HG03108 (cell line): ENCODE measurements around the gene PSMD5.

Experiments used
- ATAC-seq: cut with Tn5 transposase; IDR thresholded peaks from one replicate; pipeline ENCODE4 v1.9.1; 2021; ENCODE audit warnings: moderate library complexity; ENCODE audit not compliant: unreplicated experiment

The PSMD5 gene

DNA sequence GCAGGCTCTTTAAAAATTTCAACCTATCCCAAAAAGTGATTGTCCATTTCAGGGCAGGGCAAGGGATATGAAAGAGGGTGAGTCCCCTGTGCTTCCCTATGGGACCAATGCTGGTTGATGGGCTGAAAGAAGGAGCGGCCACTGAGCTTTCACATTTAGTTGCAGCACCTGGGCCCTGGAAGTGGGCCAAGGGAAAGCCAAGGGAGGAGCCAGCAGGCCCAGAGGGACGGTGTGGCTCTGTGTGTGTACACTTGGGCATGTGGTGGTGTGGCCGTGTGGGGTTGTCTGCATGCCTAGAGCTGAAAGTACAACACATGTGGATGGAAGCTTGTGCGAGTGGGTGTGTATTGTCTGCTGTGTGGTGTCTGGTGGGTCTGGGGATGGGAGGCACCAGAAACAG lies 14.0 kb upstream of the PSMD5 start:
- ATAC-seq: no peak

GRCh38 chr9:120855827-120856670 lies 13.3 kb upstream of the PSMD5 start:
- no peak for ATAC-seq

DNA sequence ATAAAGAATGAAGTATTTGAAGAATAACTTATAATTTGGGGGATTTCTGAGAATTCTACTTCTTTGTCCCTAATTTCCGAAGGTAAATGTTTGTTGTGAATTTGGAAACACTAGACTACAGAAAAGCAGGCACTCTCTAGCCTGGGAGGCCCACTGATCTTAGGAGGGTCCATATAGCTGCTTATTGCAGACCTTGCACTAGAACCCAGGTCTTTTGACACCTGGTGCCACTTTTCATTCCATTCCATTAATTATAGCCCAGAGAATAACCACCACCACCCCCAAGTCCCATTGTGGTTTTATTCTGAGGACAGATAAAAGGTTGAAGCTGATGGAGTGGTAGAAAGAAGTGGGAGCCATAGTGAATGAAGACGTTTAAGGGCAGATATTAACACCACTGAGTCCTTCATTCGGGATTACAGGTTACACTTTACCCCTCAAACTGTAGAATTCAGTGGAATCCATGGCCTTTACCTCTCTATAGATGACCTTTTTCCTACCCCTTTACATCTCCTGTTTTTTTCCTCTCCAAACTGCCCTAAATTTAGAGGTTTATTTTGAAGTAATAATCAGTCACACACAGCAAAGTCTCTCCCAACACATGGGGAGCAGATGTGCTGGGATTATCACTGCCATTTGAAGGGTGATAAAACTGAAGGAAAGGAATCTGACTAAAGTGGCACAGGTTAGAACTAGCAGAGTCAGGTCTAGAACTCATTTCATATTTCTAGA lies 12.0 kb upstream of the PSMD5 start:
- ATAC-seq: no peak

- no peak for ATAC-seq
These were observed 10.5 kb upstream of the PSMD5 start for GRCh38 chr9:120853198-120853597.

GRCh38 chr9:120852240-120853010 lies 9.7 kb upstream of the PSMD5 start:
- no peak for ATAC-seq

- no peak for ATAC-seq
These were observed 8.7 kb upstream of the PSMD5 start for GRCh38 chr9:120851449-120851848.

DNA sequence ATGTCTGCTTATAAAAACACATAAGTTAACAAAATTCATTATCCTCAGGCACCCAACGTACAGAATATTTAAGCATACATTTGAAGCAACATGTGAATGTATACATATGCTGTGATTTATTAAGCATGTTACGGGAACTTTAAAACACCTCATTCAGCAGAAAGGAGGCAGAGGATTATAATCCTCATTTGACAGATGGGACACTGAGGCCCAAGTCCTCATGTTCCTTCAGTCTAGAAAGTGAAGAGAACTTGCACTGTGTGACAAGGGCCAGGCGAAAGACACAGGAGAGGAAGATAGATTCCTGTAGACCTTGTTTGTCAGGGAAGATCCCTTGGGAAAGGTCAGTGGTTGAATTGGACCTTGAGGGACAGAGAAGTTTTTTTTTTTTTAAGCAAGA lies 7.6 kb upstream of the PSMD5 start:
- no peak for ATAC-seq

DNA sequence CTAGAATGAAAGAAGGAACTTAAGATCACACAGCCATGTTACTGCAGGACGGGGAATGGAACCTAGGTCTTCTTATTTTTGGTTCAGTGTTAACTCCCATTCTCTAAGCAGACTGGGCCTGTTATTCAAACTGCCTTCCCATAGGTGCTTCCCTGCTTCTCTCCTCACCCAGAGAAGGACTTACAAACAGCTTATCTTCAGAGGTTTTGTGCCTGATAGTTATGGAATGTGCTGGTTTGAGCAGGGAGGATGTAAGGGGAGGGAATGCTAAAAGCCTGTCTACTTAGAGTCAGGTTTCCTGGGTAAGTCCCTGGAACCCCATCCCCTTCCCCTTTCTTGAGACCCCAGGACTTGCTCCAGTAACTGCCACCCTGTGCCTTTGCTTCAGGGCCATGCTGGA lies 4.2 kb upstream of the PSMD5 start:
- no peak for ATAC-seq

DNA sequence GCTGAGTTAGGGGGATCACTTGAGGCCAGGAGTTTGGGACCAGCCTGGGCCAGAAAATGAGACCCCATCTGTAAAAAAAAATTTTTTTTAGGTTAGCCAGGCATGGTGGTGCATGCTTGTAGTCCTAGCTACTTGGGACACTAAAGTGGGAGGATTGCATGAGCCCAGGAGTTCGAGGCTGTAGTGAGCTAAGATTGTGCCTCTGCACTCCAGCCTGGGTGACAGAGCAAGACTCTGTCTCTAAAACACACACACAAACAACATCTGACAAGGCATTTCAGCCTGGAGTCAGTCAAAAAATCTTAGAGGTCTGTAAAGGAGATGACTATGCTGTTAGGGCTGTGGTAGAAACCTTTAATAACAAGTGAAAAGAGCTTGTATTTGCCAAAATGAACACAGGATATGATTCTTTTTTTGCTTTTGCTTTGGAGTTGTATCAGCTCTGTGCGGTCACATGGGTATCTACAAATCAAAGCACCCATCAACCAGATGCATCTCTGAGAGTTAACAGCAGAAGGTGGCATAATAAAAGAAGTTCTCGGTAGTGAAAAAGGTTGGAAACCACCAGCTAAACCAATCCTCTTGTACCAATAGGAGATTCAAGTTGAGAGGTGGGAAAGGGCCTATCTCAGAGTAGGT lies 3.6 kb upstream of the PSMD5 start:
- ATAC-seq: no peak

- no peak for ATAC-seq
These were observed 2.5 kb upstream of the PSMD5 start for GRCh38 chr9:120845255-120845654.

DNA sequence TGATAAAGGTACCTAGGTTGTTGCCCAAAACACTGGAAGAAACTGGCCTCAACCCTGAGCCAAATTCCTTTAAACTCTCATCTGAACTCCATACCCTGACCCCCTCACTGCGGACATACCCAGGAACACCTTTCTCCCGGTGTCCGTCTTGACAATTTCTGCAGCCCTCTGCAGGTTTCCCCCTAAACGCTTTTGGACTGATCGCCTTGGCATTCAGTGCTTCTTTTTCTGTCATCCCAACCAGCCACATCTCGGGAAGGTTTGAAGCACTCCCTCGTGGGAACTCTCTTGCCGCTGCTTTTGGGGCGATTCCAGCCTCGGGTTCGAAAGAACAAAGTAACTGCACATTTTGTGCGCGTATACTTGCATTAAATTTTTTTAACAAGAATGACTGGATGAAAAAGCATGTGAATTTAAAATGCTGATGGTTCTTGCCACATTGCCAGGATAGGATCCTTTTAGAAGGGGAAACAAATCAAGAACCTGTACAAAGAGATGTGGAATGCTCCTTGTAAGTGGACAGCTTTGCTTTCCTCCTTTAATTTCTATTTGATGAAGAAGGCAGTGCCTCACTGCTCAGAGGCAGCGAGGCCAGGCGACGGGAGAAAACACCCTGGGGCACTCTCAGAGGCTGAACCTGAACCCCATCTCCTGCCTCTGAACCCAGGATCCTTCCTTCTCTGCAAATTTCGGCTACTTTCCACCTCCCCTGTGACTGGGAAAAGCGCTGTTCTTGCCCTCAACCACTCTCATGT lies 615 bp downstream of the PSMD5 start:
- ATAC-seq: peak; percentile 1

GRCh38 chr9:120839146-120839545 lies 3.6 kb downstream of the PSMD5 start:
- no peak for ATAC-seq

DNA sequence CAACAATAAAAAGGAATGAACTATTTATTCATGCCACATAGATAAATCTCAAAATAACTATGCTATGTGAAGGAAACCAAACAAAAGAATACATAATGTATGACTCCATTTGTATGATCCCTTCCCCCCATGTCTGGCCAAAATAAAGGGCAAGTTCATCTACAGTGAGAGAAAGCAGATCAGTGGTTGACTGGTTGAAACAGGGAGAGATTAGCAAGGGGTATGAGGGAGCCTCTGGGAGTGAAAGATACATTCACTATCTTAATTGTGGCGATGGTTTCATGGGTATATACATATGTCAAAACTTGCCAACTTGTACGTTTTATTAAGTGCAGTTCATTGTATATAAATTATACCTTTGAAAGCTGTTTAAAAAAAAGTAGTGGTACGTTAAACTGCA lies 4.8 kb downstream of the PSMD5 start:
- no peak for ATAC-seq

DNA sequence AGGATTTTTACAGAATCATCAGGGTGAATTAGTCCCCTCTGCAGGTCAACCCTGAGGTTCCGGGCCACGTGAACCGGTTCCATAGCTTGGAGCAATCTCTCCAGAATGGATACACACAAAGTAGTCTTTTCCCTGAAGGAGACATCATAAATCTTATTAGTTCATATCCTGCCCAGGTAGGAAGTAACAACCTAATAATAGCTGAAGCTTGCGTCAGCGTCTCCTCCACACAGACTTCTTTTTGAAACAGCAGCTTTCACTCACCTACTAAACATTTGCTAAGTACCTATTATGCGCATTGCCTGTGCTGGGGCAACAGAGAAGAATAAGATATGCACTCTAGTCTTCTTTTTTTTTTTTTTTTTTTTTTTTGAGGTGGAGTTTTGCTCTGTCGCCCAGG lies 9.4 kb downstream of the PSMD5 start:
- ATAC-seq: no peak

- ATAC-seq: no peak
These were observed 9.9 kb downstream of the PSMD5 start for GRCh38 chr9:120832807-120833206.

- no peak for ATAC-seq
These were observed 11.9 kb downstream of the PSMD5 start for GRCh38 chr9:120830865-120831264.

DNA sequence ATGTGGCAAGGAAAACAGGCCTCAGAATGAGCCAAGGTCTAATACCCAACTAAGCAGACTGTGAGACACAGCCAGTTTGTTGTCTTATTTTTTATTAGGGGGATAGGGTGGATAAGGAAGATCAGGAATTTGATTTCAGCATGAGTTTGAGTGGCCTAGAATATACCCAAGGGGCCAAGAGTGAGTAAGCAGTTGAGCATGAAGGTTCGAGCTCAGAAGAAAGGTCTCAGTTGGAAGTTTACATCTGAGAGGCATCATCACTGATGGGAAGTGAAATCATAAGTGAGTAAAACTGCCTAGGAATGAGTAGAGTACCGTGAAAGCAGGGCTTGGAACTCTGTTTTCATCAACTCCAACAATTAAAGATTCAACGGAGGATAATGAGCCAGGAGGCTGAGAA lies 12.6 kb downstream of the PSMD5 start:
- no peak for ATAC-seq

DNA sequence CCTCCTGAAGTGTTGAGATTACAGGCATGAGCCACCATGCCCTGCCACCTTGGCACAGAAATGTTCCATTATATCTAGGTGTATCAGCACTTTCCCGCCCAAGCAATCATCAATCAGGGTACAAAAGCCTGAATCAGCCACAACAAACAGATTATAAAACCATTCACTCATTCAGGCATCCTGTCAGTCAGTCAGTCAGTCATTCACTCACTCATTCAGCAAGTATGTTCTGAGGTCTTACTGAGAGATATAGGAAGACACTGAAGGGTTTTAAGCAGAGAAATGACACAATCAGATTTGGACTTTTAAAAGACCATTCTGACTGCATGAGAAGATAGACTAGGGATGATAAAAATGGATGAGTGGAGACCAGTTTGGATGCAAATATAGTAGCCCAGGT lies 13.1 kb downstream of the PSMD5 start:
- no peak for ATAC-seq

DNA sequence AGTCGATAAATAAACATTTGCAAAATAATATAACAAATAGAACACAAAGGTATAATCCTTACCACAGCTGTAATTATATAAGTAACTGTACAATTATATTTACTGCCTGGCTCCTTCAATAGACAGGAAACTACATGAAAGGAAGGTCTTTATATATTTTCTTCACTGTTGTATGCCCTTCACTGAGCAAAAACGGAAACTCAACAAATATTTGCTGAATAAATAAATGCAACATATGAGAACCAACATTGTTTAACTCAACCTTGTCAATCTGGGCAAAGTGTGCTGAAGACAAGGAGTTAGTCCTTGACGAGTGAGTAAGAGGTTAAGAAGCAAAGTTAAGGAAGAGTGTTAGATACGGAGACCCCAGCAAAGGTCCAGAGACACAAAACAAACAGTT lies 22.6 kb downstream of the PSMD5 start:
- ATAC-seq: no peak

GRCh38 chr9:120818595-120818994 lies 24.1 kb downstream of the PSMD5 start:
- ATAC-seq: no peak
